VCaP (cell line): ENCODE results near the gene LARP1.
A peak's percentile ranks its signal among the peaks of the same experiment; 100 is the strongest.
"Not testable (repeated sequence)": the region's sequence is repeated elsewhere in the genome, so short reads cannot be mapped to it uniquely, and the experiment has no call there.

Experiments
- H3K27ac ChIP-seq: fragments of 450-650 bp; 2 replicates; pipeline ENCODE4 v1.5.1; 2017
- TF ChIP-seq, protein P1 (sequence below): fragments of 450-650 bp; conservative IDR thresholded peaks from 2 replicates; pipeline ENCODE4 v1.5.1; 2017; ENCODE audit warnings: mild to moderate bottlenecking, moderate library complexity

Gene LARP1

GRCh38 chr5:154758493-154758892 lies 3.3 kb downstream of the LARP1 start:
- peak overlapping the region; percentile 27; the same call in 1 of the 2 replicates for H3K27ac ChIP-seq
- TF ChIP-seq, protein P1, sequence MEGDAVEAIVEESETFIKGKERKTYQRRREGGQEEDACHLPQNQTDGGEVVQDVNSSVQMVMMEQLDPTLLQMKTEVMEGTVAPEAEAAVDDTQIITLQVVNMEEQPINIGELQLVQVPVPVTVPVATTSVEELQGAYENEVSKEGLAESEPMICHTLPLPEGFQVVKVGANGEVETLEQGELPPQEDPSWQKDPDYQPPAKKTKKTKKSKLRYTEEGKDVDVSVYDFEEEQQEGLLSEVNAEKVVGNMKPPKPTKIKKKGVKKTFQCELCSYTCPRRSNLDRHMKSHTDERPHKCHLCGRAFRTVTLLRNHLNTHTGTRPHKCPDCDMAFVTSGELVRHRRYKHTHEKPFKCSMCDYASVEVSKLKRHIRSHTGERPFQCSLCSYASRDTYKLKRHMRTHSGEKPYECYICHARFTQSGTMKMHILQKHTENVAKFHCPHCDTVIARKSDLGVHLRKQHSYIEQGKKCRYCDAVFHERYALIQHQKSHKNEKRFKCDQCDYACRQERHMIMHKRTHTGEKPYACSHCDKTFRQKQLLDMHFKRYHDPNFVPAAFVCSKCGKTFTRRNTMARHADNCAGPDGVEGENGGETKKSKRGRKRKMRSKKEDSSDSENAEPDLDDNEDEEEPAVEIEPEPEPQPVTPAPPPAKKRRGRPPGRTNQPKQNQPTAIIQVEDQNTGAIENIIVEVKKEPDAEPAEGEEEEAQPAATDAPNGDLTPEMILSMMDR = no peak

DNA sequence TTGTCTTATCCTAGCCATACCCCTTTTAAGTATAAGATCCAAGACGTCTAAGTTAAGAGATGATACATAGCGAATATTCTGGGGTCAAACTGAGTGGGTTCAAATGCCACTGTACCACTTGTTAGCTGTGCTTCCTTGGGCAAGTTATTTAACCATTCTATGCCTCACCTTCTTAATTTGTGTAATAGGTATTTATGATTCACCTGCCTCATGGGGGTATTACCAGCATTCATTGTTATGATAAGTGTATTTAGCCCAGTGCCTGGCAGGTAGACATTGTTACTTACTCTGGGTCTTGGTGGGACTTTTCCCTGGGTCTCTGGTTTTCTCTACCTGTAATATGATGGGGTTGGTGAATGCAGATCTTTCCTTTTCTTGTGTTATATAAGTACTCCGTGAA lies 3.8 kb downstream of the LARP1 start:
- H3K27ac ChIP-seq = no peak overlapping the region
- TF ChIP-seq, protein P1 = no peak

GRCh38 chr5:154759868-154760267 lies 4.7 kb downstream of the LARP1 start:
- H3K27ac ChIP-seq = not testable (repeated sequence)

GRCh38 chr5:154761046-154761736 lies 6.0 kb downstream of the LARP1 start:
- TF ChIP-seq, protein P1 = no peak

DNA sequence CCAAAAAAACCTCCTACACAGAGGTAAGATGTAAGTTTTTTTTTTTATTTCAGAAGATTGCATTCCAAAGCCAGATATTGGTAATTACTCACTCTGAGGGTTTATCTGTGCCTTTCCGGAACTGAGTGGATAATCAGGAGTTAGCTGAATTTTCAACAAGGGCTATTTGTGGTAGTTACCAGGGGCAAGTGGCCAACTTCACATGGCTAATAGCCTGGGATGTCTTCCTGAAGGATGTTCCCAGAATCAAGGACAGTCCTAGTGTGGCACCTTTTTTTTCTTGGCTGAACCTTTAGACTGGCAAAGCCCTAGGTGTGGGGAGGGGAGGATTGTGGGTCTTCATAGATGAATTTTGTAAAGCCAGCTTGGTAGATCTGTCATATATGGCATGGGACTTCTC lies 7.1 kb downstream of the LARP1 start:
- TF ChIP-seq, protein P1 = no peak
- H3K27ac ChIP-seq = no peak overlapping the region

More at GRCh38 chr5:154761046-154761736, 6.0 kb downstream of the LARP1 start:
- H3K27ac ChIP-seq = no peak overlapping the region

GRCh38 chr5:154762700-154763099 lies 7.5 kb downstream of the LARP1 start:
- TF ChIP-seq, protein P1 = no peak
- H3K27ac ChIP-seq = no peak overlapping the region

GRCh38 chr5:154764967-154765366 lies 9.8 kb downstream of the LARP1 start:
- H3K27ac ChIP-seq = no peak overlapping the region
- TF ChIP-seq, protein P1 = no peak

DNA sequence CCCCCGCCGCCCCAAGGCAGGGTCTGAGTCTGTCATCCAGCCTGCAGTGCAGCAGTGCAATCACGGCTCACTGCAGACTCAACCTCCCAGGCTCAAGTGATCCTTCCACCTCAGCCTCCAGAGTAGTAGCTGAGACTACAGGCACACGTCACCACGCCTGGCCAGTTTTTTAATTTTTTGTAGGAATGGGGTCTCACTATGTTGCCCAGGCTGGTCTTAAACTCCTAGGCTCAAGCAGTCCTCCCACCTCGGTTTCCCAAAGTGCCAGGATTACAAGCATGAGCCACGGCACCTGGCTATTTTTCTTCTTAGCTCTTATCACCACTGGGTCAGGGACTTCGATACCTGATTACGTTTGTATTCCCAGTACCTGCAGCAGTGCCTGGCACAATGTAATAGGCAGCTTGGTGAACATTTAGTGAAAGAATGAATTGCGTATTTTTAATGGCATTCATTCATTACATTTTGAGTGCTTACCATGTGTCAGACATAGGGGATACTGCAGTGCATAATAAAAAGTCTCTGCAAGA lies 10.3 kb downstream of the LARP1 start:
- TF ChIP-seq, protein P1 = no peak

More for the DNA sequence above, 10.3 kb downstream of the LARP1 start:
- no peak overlapping the region for H3K27ac ChIP-seq
